Measurements from ENCODE around the gene TATDN3. TPM values are rescaled to one million over a fixed set of nuclear protein-coding genes. Genes with fewer than 3 reads are reported as not detected.
A peak's percentile ranks its signal among the peaks of the same experiment; 100 is the strongest.

TATDN3 gene
- total and polyA plus RNA-seq, 2 of the 8 experiments (the other 6 are each of a cell fraction or from before 2014, with no cell fraction given) = 6.9 to 19.4 TPM

GRCh38 chr1:212753749-212754148 lies 37.9 kb upstream of the TATDN3 start:
- ChIA-PET POLR2A (ENCODE audit: partially characterized antibody) (interaction anchor here (1.2 to 1.5 kb wide), 2 partner anchors 15 to 38 kb away, joined by 3 to 4 read pairs; partner anchors contain the start of genes NSL1 and TATDN3), CTCF (ENCODE audit: partially characterized antibody) (interaction anchor here (0.9 to 4.8 kb wide), 5 partner anchors 8 to 298 kb away, joined by 3 to 36 read pairs (median 5); no protein-coding TSS in a partner anchor)
- Histone ChIP-seq H3K56ac (replicated peaks; ENCODE audit: insufficient read length, low read depth, low read length) (no peak overlapping the region), H2BK20ac (ENCODE audit: low read length) (no peak overlapping the region), H2BK5ac (ENCODE audit: low read depth, low read length) (no peak overlapping the region), H2BK12ac (ENCODE audit: low read depth, low read length) (no peak overlapping the region), H3K4me1 (replicated peaks in 1 of 4; ENCODE audit: control insufficient read depth in 3 of 4, insufficient read depth in 4 of 4, low read length in 3 of 4) (peaks cover 0 to 10% (median 8%) of the 10 kb centered on the region in 4 experiments; a peak in 5 of 7 replicates), H3K9me3 (ENCODE audit: insufficient read depth in 2 of 2, low read depth in 1 of 2, low read length in 1 of 2) (no peaks in the 10 kb centered on the region), H2AFZ (ENCODE audit: low read length) (no peak overlapping the region), H4K91ac (replicated peaks; ENCODE audit: insufficient read length, low read length) (no peak overlapping the region), H2AK5ac (ENCODE audit: low read depth, low read length) (no peak overlapping the region), H3K4ac (replicated peaks; ENCODE audit: insufficient read length, low read depth, low read length) (no peak overlapping the region), H4K8ac (ENCODE audit: extremely low read depth, insufficient read depth, low read length) (no peak overlapping the region), H3K14ac (ENCODE audit: insufficient read length) (no peak overlapping the region), H3K27me3 (replicated peaks in 1 of 4; ENCODE audit: control insufficient read depth in 3 of 4, extremely low read depth in 1 of 4, insufficient read depth in 3 of 4, low read length in 3 of 4) (no peaks in the 10 kb centered on the region), H3K23me2 (ENCODE audit: low read depth, low read length) (0 out of 2 replicates have a peak, but pooled peaks cover 3% of the 10 kb centered on the region), H4K5ac (ENCODE audit: insufficient read length, low read depth, low read length) (no peak overlapping the region), H3K79me1 (ENCODE audit: low read depth, low read length) (peaks cover 6% of the 10 kb centered on the region), H3K36me3 (ENCODE audit: control insufficient read depth in 2 of 4, insufficient read depth in 4 of 4, low read length in 3 of 4) (peaks cover 0 to 3% (median 0%) of the 10 kb centered on the region in 4 experiments; a peak in 2 of 8 replicates), H3K27ac (ENCODE audit: low read depth, low read length) (no peak overlapping the region), H3K23ac (ENCODE audit: insufficient read length) (no peak overlapping the region), H3K79me2 (ENCODE audit: control insufficient read depth in 1 of 2, insufficient read depth in 2 of 2, low read length in 2 of 2) (peaks cover 0 to 18% of the 10 kb centered on the region in 2 experiments; a peak in 2 of 4 replicates), H3K4me3 (ENCODE audit: extremely low read depth in 1 of 4, insufficient read depth in 2 of 4, low read depth in 3 of 4, low read length in 4 of 4) (no peak overlapping the region), H3K18ac (ENCODE audit: extremely low read depth, low read length) (no peak overlapping the region), H4K20me1 (replicated peaks in 1 of 2; ENCODE audit: control insufficient read depth in 1 of 2, insufficient read depth in 2 of 2, low read length in 2 of 2) (peaks cover 0 to 5% of the 10 kb centered on the region in 2 experiments), H3K9ac (replicated peaks in 1 of 4; ENCODE audit: extremely low read depth in 1 of 4, low read depth in 3 of 4, low read length in 3 of 4) (no peak overlapping the region), H2BK120ac (replicated peaks; ENCODE audit: low read depth, low read length) (no peak overlapping the region), H3K4me2 (ENCODE audit: insufficient read depth in 1 of 2, low read depth in 2 of 2, low read length in 2 of 2) (peak overlapping the region in 1 of 2 experiments; percentile 32; a peak in 1 of 4 replicates), H2BK15ac (ENCODE audit: low read length) (no peak overlapping the region)
- FAIRE-seq (no peak), DNase-seq (ENCODE audit: low read depth in 1 of 2, low spot score in 2 of 2) (no peak)
- TF ChIP-seq RNF2 (IDR thresholded peaks at IDR 0.05; ENCODE audit: borderline replicate concordance, low read depth, low read length, missing control alignments, poor library complexity, severe bottlenecking) (no peak), KDM4A (IDR thresholded peaks at IDR 0.05; ENCODE audit: low read depth, low read length, severe bottlenecking) (no peak), GTF2F1 (IDR thresholded peaks at IDR 0.05; ENCODE audit: borderline replicate concordance, low read depth, low read length) (no peak), POLR2A (IDR thresholded peaks at IDR 0.05; ENCODE audit: control extremely low read depth in 1 of 2, low read depth in 2 of 2, low read length in 2 of 2) (no peak), TAF7 (optimal IDR thresholded peaks at IDR 0.05; ENCODE audit: borderline replicate concordance, low read depth, low read length) (no peak), MAX (IDR thresholded peaks at IDR 0.05) (no peak), E2F6 (IDR thresholded peaks at IDR 0.05) (no peak)
